Hepatocyte (in vitro differentiated cells): ENCODE results near the gene GAD1. TPM values are rescaled to one million over a fixed set of nuclear protein-coding genes. Genes with fewer than 3 reads are reported as not detected.

Source experiments
- DNase-seq: peaks from one replicate; pipeline ENCODE4 v3.0.0-alpha.2; 2016; ENCODE audit warnings: low spot score
- H2AFZ ChIP-seq: fragments of 200-600 bp; sonication (generic); 2 replicates; pipeline ENCODE4 v1.6.0; 2016; ENCODE audit warnings: antibody characterized with exemption, mild to moderate bottlenecking
- H3K27ac ChIP-seq: fragments of 200-600 bp; sonication (generic); 2 replicates; pipeline ENCODE4 v1.5.1; 2016; ENCODE audit warnings: mild to moderate bottlenecking
- H3K27me3 ChIP-seq: fragments of 200-600 bp; sonication (generic); 2 replicates; pipeline ENCODE4 v1.6.1; 2016
- H3K36me3 ChIP-seq: fragments of 200-600 bp; sonication (generic); replicated peaks from 2 replicates; pipeline ENCODE4 v1.5.1; 2016; ENCODE audit warnings: low read depth; ENCODE audit not compliant: insufficient read depth
- H3K4me1 ChIP-seq: fragments of 200-600 bp; sonication (generic); 2 replicates; pipeline ENCODE4 v1.5.1; 2016; ENCODE audit warnings: mild to moderate bottlenecking, moderate library complexity; ENCODE audit not compliant: insufficient read depth
- H3K4me2 ChIP-seq: fragments of 200-600 bp; sonication (generic); 2 replicates; pipeline ENCODE4 v1.6.0; 2016
- H3K4me3 ChIP-seq: fragments of 200-600 bp; sonication (generic); 2 replicates; pipeline ENCODE4 v1.5.1; 2016; ENCODE audit warnings: mild to moderate bottlenecking
- H3K79me2 ChIP-seq: fragments of 200-600 bp; sonication (generic); 2 replicates; pipeline ENCODE4 v1.6.0; 2017; ENCODE audit warnings: mild to moderate bottlenecking
- H3K9me2 ChIP-seq: fragments of 200-600 bp; sonication (generic); replicated peaks from 2 replicates; pipeline ENCODE4 v1.6.0; 2017; ENCODE audit warnings: mild to moderate bottlenecking; ENCODE audit not compliant: insufficient read depth
- H3K9me3 ChIP-seq: fragments of 200-600 bp; sonication (generic); 2 replicates; pipeline ENCODE4 v1.5.1; 2016; ENCODE audit warnings: low read depth, mild to moderate bottlenecking
- H4K20me1 ChIP-seq: fragments of 200-600 bp; sonication (generic); 2 replicates; pipeline ENCODE4 v1.6.0; 2016; ENCODE audit warnings: mild to moderate bottlenecking; ENCODE audit not compliant: insufficient read depth, poor library complexity, severe bottlenecking
- EZH2 ChIP-seq: fragments of 200-600 bp; sonication (generic); IDR thresholded peaks from 2 replicates; pipeline ENCODE4 v1.6.1; 2016; ENCODE audit warnings: antibody characterized with exemption, mild to moderate bottlenecking, borderline replicate concordance
- EZH2phosphoT487 ChIP-seq: fragments of 200-600 bp; sonication (generic); IDR thresholded peaks from one replicate; pipeline ENCODE4 v1.6.1; 2018; ENCODE audit warnings: antibody characterized with exemption, mild to moderate bottlenecking, low read depth, moderate library complexity; ENCODE audit not compliant: unreplicated experiment, severe bottlenecking
- WGBS: methylation state at CpG from one replicate; pipeline ENCODE4 v1.1.6; 2016; ENCODE audit warnings: low lambda C conversion rate; ENCODE audit errors: missing lambda C conversion rate; 5-methylcytosine and 5-hydroxymethylcytosine counted together
- polyA plus RNA-seq: library from polyadenylated mRNA; unstranded; fragments of >200 nt; fragmentation: Nextera tagmentation; extraction: Ambion mirVana; gene quantifications from 2 replicates; pipeline ENCODE4 v1.2.1, GENCODE V29; 2016
- total RNA-seq: library from RNA; depleted of rRNA; stranded (reverse); fragments of >200 nt; gene quantifications from 2 replicates; pipeline ENCODE4 v1.2.3, GENCODE V29; 2014
- TF ChIP-seq, protein P1 (sequence below): fragments of 200-600 bp; sonication (generic); IDR thresholded peaks from 2 replicates; pipeline ENCODE4 v1.5.1; 2016; ENCODE audit warnings: antibody characterized with exemption, mild to moderate bottlenecking; ENCODE audit not compliant: poor library complexity

The GAD1 gene
- total and polyA plus RNA-seq, 2 experiments from 2014 or later, result 0.50 to 1.1 TPM

- WGBS, result 10% methylated on average over 45 of the region's 45 CpGs
- no peak overlapping the region for H3K27ac ChIP-seq
- peak overlapping the region; percentile 82 for H3K4me2 ChIP-seq
- H4K20me1 ChIP-seq, result no peaks in the 10 kb centered on the region
- H3K4me3 ChIP-seq, result no peak overlapping the region
- H3K79me2 ChIP-seq, result no peaks in the 10 kb centered on the region
- H3K36me3 ChIP-seq, result no peaks in the 10 kb centered on the region
- no peaks in the 10 kb centered on the region for H3K9me3 ChIP-seq
- H3K4me1 ChIP-seq, result peaks cover 54% of the 10 kb centered on the region
- no peaks in the 10 kb centered on the region for H3K9me2 ChIP-seq
- DNase-seq, result no peak
- no peak overlapping the region for H2AFZ ChIP-seq
- H3K27me3 ChIP-seq, result peaks cover 90% of the 10 kb centered on the region
- TF ChIP-seq EZH2phosphoT487 (peak; percentile 37), EZH2 (peak; percentile 77)
- TF ChIP-seq, protein P1, sequence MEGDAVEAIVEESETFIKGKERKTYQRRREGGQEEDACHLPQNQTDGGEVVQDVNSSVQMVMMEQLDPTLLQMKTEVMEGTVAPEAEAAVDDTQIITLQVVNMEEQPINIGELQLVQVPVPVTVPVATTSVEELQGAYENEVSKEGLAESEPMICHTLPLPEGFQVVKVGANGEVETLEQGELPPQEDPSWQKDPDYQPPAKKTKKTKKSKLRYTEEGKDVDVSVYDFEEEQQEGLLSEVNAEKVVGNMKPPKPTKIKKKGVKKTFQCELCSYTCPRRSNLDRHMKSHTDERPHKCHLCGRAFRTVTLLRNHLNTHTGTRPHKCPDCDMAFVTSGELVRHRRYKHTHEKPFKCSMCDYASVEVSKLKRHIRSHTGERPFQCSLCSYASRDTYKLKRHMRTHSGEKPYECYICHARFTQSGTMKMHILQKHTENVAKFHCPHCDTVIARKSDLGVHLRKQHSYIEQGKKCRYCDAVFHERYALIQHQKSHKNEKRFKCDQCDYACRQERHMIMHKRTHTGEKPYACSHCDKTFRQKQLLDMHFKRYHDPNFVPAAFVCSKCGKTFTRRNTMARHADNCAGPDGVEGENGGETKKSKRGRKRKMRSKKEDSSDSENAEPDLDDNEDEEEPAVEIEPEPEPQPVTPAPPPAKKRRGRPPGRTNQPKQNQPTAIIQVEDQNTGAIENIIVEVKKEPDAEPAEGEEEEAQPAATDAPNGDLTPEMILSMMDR, result no peak
Measured at GRCh38 chr2:170819680-170820664, 3.3 kb downstream of the GAD1 start.

- Histone ChIP-seq H4K20me1 (no peaks in the 10 kb centered on the region), H3K4me2 (peak overlapping the region; percentile 82), H3K4me3 (no peak overlapping the region), H3K36me3 (no peaks in the 10 kb centered on the region), H3K27me3 (peaks cover 92% of the 10 kb centered on the region), H3K79me2 (no peaks in the 10 kb centered on the region), H2AFZ (no peak overlapping the region), H3K27ac (no peak overlapping the region), H3K9me2 (no peaks in the 10 kb centered on the region), H3K4me1 (peaks cover 52% of the 10 kb centered on the region), H3K9me3 (no peaks in the 10 kb centered on the region)
- 15% methylated on average over 18 of the region's 18 CpGs for WGBS
- no peak for DNase-seq
- TF ChIP-seq, protein P1, result no peak
- TF ChIP-seq EZH2, result no peak
- peak; percentile 29 for TF ChIP-seq EZH2phosphoT487
Measured at GRCh38 chr2:170820757-170821530, 4.3 kb downstream of the GAD1 start.

- Histone ChIP-seq H3K9me3 (no peaks in the 10 kb centered on the region), H2AFZ (no peak overlapping the region), H4K20me1 (no peaks in the 10 kb centered on the region), H3K4me1 (peaks cover 46% of the 10 kb centered on the region), H3K9me2 (no peaks in the 10 kb centered on the region), H3K27ac (no peak overlapping the region), H3K36me3 (no peaks in the 10 kb centered on the region), H3K4me3 (no peak overlapping the region), H3K79me2 (no peaks in the 10 kb centered on the region), H3K4me2 (peak overlapping the region; percentile 82), H3K27me3 (peaks cover 95% of the 10 kb centered on the region)
- peak; percentile 69 for TF ChIP-seq EZH2phosphoT487
- no peak for TF ChIP-seq EZH2
- no peak for DNase-seq
- WGBS, result 27% methylated on average over 39 of the region's 40 CpGs
Measured at GRCh38 chr2:170821531-170822289, 5.0 kb downstream of the GAD1 start.
